Measurements from ENCODE around the gene FKBP2.

- TF ChIP-seq CTCF (IDR thresholded peaks at IDR 0.05) (no peak), POLR2A (IDR thresholded peaks at IDR 0.05) (no peak)
These were observed 9.6 kb downstream of the FKBP2 start for GRCh38 chr11:64250415-64251015.
